T47D (cell line): Measurements from ENCODE around the gene ZNF83.
"Not testable (repeated sequence)": the region's sequence is repeated elsewhere in the genome, so short reads cannot be mapped to it uniquely, and the experiment has no call there.

ENCODE experiments used
- DNase-seq, 2 experiments: peaks; one replicate each; pipeline versions ENCODE4 v3.0.0 to v3.0.0-alpha.2; 2011 to 2012; ENCODE audit warnings: low read depth in 1 of 2, low spot score in 1 of 2
- JUND ChIP-seq: IDR thresholded peaks from 2 replicates; pipeline ENCODE4 v1.6.1; 2012; ENCODE audit warnings: low read depth
- in situ Hi-C: cut with HindIII; loops from 2 replicates; pipeline ENCODE4 v1.10.0; 2016; ENCODE audit warnings: low sequenced_read_pairs, low pct_unique_long_range_greater_than_20kb

Gene ZNF83

GRCh38 chr19:52637718-52638585 is at the start of gene ZNF83:
Gene ZNF83, minus strand, starts transcription at chr19:52638355.
- peak; percentile 63 to 95 for DNase-seq
- in situ Hi-C loops: no loop called here
- no peak for TF ChIP-seq JUND

- no peak for DNase-seq
- in situ Hi-C loops: no loop called here
- TF ChIP-seq JUND: no peak
Observed at GRCh38 chr19:52687684-52688083, 49.5 kb upstream of the ZNF83 start.

- DNase-seq: peak in 1 of 2 experiments; percentile 64
- in situ Hi-C loops: no loop called here
- TF ChIP-seq JUND: no peak
Observed at GRCh38 chr19:52685811-52686210, 47.7 kb upstream of the ZNF83 start.

GRCh38 chr19:52681216-52681615 is 43.1 kb upstream of the ZNF83 start:
- in situ Hi-C loops: not testable (repeated sequence)

GRCh38 chr19:52679598-52679997 is 41.4 kb upstream of the ZNF83 start:
- no peak for DNase-seq
- in situ Hi-C loops: no loop called here
- TF ChIP-seq JUND: no peak

More at GRCh38 chr19:52681216-52681615, 43.1 kb upstream of the ZNF83 start:
- DNase-seq: not testable (repeated sequence)

GRCh38 chr19:52675239-52675638 is 37.1 kb upstream of the ZNF83 start:
- in situ Hi-C loops, DNase-seq: not testable (repeated sequence)

GRCh38 chr19:52673014-52673413 is 34.9 kb upstream of the ZNF83 start:
- in situ Hi-C loops: no loop called here
- TF ChIP-seq JUND: no peak
- no peak for DNase-seq

GRCh38 chr19:52670046-52670445 is 31.9 kb upstream of the ZNF83 start:
- peak in 1 of 2 experiments; percentile 12 for DNase-seq
- TF ChIP-seq JUND: no peak
- in situ Hi-C loops: no loop called here

GRCh38 chr19:52669586-52669985 is 31.4 kb upstream of the ZNF83 start:
- in situ Hi-C loops: no loop called here
- TF ChIP-seq JUND: no peak

GRCh38 chr19:52667972-52668371 is 29.8 kb upstream of the ZNF83 start:
- in situ Hi-C loops: no loop called here
- no peak for TF ChIP-seq JUND
- no peak for DNase-seq

More at GRCh38 chr19:52669586-52669985, 31.4 kb upstream of the ZNF83 start:
- no peak for DNase-seq

- in situ Hi-C loops: no loop called here
- no peak for TF ChIP-seq JUND
- DNase-seq: no peak
Observed at GRCh38 chr19:52666506-52666905, 28.4 kb upstream of the ZNF83 start.

GRCh38 chr19:52665529-52665928 is 27.4 kb upstream of the ZNF83 start:
- TF ChIP-seq JUND: no peak
- DNase-seq: no peak

GRCh38 chr19:52665027-52665426 is 26.9 kb upstream of the ZNF83 start:
- no peak for TF ChIP-seq JUND
- in situ Hi-C loops: no loop called here
- no peak for DNase-seq

More at GRCh38 chr19:52665529-52665928, 27.4 kb upstream of the ZNF83 start:
- in situ Hi-C loops: no loop called here

- no peak for DNase-seq
- in situ Hi-C loops: no loop called here
- no peak for TF ChIP-seq JUND
Observed at GRCh38 chr19:52664461-52664860, 26.3 kb upstream of the ZNF83 start.
